AG04450 (cell line): Measurements from ENCODE around the gene ANKRD23. TPM values are rescaled to one million over a fixed set of nuclear protein-coding genes. Genes with fewer than 3 reads are reported as not detected.
"Not testable (repeated sequence)": the region's sequence is repeated elsewhere in the genome, so short reads cannot be mapped to it uniquely, and the experiment has no call there.

Experiments
- CTCF ChIA-PET: fragments of 300-600, 350-600 bp; formaldehyde crosslinking; extraction: SDS; loops from one replicate; lab custom pipeline; 2022; ENCODE audit warnings: antibody characterized with exemption, inconsistent platforms; lab: Charles Lee
- POLR2A ChIA-PET: fragments of 350-600 bp; formaldehyde crosslinking; extraction: SDS; loops from one replicate; lab custom pipeline; 2021; ENCODE audit warnings: antibody characterized with exemption, inconsistent platforms; lab: Yijun Ruan, JAX
- DNase-seq: peaks from one replicate; pipeline ENCODE4 v3.0.0-alpha.2; 2011; ENCODE audit warnings: low read depth, low spot score
- H3K27ac ChIP-seq: one replicate; pipeline ENCODE4 v1.5.1; 2012; ENCODE audit warnings: low read depth, low read length, control low read depth
- H3K27me3 ChIP-seq: one replicate; pipeline ENCODE4 v1.6.0; 2012; ENCODE audit warnings: low read length; ENCODE audit not compliant: control insufficient read depth, insufficient read depth
- H3K4me3 ChIP-seq: 2 replicates; pipeline ENCODE4 v1.5.1; 2011; ENCODE audit warnings: mild to moderate bottlenecking, low read depth, low read length, control low read depth
- H3K9me3 ChIP-seq: 2 replicates; pipeline ENCODE4 v1.5.1; 2012; ENCODE audit warnings: low read length; ENCODE audit not compliant: control insufficient read depth, insufficient read depth
- polyA plus RNA-seq: library from polyadenylated mRNA; depleted of rRNA; stranded (reverse); fragments of >200 nt; gene quantifications from 2 replicates; pipeline ENCODE4 v1.2.3, GENCODE V29; 2011
- TF ChIP-seq, protein P1 (sequence below): IDR thresholded peaks from 2 replicates; pipeline ENCODE4 v1.5.1; 2011; ENCODE audit warnings: low read depth, low read length, control low read depth, inconsistent platforms

Gene ANKRD23
- polyA plus RNA-seq, 1 experiment = 0.81 TPM

DNA sequence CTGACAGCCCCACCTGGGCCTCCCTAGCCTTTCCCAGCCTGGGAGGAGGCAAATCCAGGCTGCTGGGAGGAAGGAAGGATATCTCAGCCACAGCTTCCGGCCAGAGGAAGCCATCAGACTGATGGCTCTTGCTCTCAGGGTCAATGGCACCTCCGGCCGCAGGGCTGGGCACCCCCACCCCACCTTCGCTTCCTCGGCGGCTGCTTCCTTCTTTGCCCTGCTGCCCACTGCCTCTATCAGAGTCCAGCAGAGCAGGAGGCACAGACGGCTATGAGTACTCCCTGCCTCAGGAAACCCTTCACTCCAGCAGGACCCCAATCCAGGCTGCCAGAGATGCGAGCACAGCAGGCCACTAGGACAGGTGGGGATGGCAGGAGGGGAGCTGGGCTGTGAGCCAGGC lies 22.8 kb upstream of the ANKRD23 start:
- TF ChIP-seq, protein P1, sequence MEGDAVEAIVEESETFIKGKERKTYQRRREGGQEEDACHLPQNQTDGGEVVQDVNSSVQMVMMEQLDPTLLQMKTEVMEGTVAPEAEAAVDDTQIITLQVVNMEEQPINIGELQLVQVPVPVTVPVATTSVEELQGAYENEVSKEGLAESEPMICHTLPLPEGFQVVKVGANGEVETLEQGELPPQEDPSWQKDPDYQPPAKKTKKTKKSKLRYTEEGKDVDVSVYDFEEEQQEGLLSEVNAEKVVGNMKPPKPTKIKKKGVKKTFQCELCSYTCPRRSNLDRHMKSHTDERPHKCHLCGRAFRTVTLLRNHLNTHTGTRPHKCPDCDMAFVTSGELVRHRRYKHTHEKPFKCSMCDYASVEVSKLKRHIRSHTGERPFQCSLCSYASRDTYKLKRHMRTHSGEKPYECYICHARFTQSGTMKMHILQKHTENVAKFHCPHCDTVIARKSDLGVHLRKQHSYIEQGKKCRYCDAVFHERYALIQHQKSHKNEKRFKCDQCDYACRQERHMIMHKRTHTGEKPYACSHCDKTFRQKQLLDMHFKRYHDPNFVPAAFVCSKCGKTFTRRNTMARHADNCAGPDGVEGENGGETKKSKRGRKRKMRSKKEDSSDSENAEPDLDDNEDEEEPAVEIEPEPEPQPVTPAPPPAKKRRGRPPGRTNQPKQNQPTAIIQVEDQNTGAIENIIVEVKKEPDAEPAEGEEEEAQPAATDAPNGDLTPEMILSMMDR = no peak
- Histone ChIP-seq H3K9me3 (no peaks in the 10 kb centered on the region; the same call in 1 of the 2 replicates), H3K4me3 (peak overlapping the region; percentile 85), H3K27ac (no peak overlapping the region), H3K27me3 (no peaks in the 10 kb centered on the region)
- POLR2A ChIA-PET = no interaction called here
- CTCF ChIA-PET = interaction anchor here (1.3 to 3.4 kb wide), 2 partner anchors 9 to 86 kb away, joined by 3 to 60 read pairs; partner anchors contain the start of gene ANKRD39
- no peak for DNase-seq

DNA sequence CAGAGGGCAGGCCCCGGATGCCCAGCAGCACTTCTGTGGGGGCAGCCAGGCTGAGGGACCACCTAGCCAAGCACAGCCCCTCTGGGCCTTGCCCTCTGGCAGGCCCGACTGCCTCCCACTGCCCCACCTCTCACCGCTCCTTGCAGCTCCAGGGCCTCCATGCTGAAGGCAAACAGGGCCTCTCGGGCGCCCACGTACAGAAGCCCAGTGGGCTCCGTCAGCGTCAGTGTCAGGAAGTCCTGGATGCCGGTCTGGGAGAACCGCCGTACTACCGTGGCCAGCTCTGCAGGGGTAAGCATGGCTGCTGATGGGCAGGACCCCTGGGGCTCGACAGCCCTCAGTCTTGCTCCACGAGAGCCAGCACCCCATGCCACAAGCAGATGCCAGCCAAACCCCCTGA lies 22.3 kb upstream of the ANKRD23 start:
- Histone ChIP-seq H3K27me3 (no peaks in the 10 kb centered on the region), H3K9me3 (no peaks in the 10 kb centered on the region; the same call in 1 of the 2 replicates), H3K27ac (no peak overlapping the region), H3K4me3 (no peak overlapping the region)
- no peak for DNase-seq
- CTCF ChIA-PET = no interaction called here
- POLR2A ChIA-PET = no interaction called here
- TF ChIP-seq, protein P1 = no peak

DNA sequence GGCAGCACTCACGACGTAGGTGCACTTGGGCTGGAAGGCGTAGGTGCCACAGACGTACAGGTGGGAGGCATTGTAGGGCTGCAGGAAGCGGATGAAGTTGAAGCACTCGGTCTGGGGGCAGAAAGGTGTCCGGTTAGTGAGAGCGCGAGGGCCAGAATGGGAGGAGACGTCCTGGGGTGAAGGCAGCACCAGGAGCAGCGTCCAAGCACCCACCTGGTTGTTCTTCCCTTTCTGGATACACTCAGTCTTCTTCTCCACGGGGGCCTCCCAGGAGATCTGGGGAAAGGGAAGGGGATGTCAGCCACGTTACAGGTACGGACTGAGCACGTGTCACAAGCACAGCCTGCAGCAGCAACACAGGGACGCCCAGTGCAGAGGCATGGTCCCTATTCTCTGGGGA lies 21.8 kb upstream of the ANKRD23 start:
- Histone ChIP-seq H3K4me3 (no peak overlapping the region), H3K27me3 (no peaks in the 10 kb centered on the region), H3K27ac (no peak overlapping the region), H3K9me3 (no peaks in the 10 kb centered on the region; the same call in 1 of the 2 replicates)
- no peak for DNase-seq
- TF ChIP-seq, protein P1 = no peak
- CTCF ChIA-PET = no interaction called here
- POLR2A ChIA-PET = no interaction called here

GRCh38 chr2:96864343-96865091 lies 20.7 kb upstream of the ANKRD23 start:
- Histone ChIP-seq H3K27ac (no peak overlapping the region), H3K4me3 (no peak overlapping the region), H3K9me3 (no peaks in the 10 kb centered on the region; the same call in 1 of the 2 replicates), H3K27me3 (no peaks in the 10 kb centered on the region)
- no peak for DNase-seq
- CTCF ChIA-PET = no interaction called here
- POLR2A ChIA-PET = no interaction called here
- TF ChIP-seq, protein P1 = no peak

- no peaks in the 10 kb centered on the region; the same call in 1 of the 2 replicates for H3K9me3 ChIP-seq
- TF ChIP-seq, protein P1 = no peak
- no peak overlapping the region for H3K4me3 ChIP-seq
- H3K27me3 ChIP-seq = no peaks in the 10 kb centered on the region
- ChIA-PET POLR2A (no interaction called here), CTCF (no interaction called here)
- DNase-seq = no peak
- no peak overlapping the region for H3K27ac ChIP-seq
Observed at GRCh38 chr2:96863575-96864342, 19.9 kb upstream of the ANKRD23 start.

DNA sequence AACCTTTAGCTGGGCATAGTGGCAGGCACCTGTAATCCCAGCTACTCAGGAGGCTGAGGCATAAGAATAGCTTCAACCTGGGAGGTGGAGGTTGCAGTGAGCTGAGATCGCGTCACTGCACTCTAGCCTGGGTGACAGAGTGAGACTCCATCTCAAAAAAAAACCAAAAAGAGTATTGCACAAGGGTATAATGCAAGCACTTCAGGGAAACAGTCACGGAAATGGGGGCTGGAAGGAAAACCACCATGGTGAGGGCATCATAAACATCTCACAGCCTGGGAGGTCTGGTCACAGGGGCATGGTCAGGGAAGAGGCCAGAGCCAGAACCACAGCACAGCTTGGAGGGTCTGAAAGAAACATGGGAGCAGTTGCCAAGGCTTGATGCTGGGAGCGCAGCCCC lies 19.2 kb upstream of the ANKRD23 start:
- H3K27ac ChIP-seq, H3K9me3 ChIP-seq, DNase-seq, H3K27me3 ChIP-seq, H3K4me3 ChIP-seq, CTCF ChIA-PET, POLR2A ChIA-PET: not testable (repeated sequence)
